SK-N-SH (cell line): ENCODE results near the gene LIMS1. TPM values are rescaled to one million over a fixed set of nuclear protein-coding genes. Genes with fewer than 3 reads are reported as not detected.

Experiments used
- CTCF ChIA-PET: fragments of 300-600, 350-600 bp; formaldehyde crosslinking; extraction: SDS; loops from one replicate; lab custom pipeline; 2021; lab: Yijun Ruan, JAX
- POLR2A ChIA-PET: fragments of 350-600 bp; sonication (Branson Sonifier 250); formaldehyde crosslinking; extraction: SDS; loops from one replicate; lab custom pipeline; 2020; ENCODE audit warnings: antibody characterized with exemption, inconsistent platforms; lab: Yijun Ruan, JAX
- DNase-seq: peaks from one replicate; pipeline ENCODE4 v3.0.0; 2012
- H2AFZ ChIP-seq: fragments of 200-600 bp; sonication (generic); 2 replicates; pipeline ENCODE4 v1.8.1; 2016; ENCODE audit warnings: antibody characterized with exemption, mild to moderate bottlenecking, low read depth
- H3F3A ChIP-seq: fragments of 200-600 bp; sonication (generic); replicated peaks from 2 replicates; pipeline ENCODE3; 2016; ENCODE audit warnings: antibody characterized with exemption, mild to moderate bottlenecking; ENCODE audit not compliant: insufficient read depth
- H3K27ac ChIP-seq, 2 experiments: fragments of 200-500 bp in 1 of 2; fragments of 200-600 bp in 1 of 2; sonication (Bioruptor generic) in 1 of 2; sonication (generic), shearing (Covaris generic) in 1 of 2; 2 replicates each; pipeline versions ENCODE4 v1.5.1 to v1.6.1; 2014 to 2016; ENCODE audit warnings: low read depth in 2 of 2, inconsistent platforms in 1 of 2, low read length in 1 of 2, mild to moderate bottlenecking in 1 of 2, mixed read lengths in 1 of 2
- H3K27me3 ChIP-seq: fragments of 200-600 bp; sonication (generic), shearing (Covaris generic); 2 replicates; pipeline ENCODE4 v1.6.1; 2016; ENCODE audit warnings: mixed run types; ENCODE audit not compliant: insufficient read depth
- H3K36me3 ChIP-seq, 2 experiments: fragments of 200-500 bp in 1 of 2; fragments of 200-600 bp in 1 of 2; sonication (Bioruptor generic) in 1 of 2; sonication (generic) in 1 of 2; replicated peaks in 1 of 2; 2 replicates each; pipeline versions ENCODE3 to v1.5.1; 2014 to 2016; ENCODE audit warnings: low read length in 1 of 2, mild to moderate bottlenecking in 1 of 2; ENCODE audit not compliant: insufficient read depth in 2 of 2, control insufficient read depth in 1 of 2
- H3K4me1 ChIP-seq, 2 experiments: fragments of 200-500 bp in 1 of 2; fragments of 200-600 bp in 1 of 2; sonication (Bioruptor generic) in 1 of 2; sonication (generic), shearing (Covaris generic) in 1 of 2; 2 replicates each; pipeline versions ENCODE4 v1.5.1 to v1.6.1; 2014 to 2016; ENCODE audit warnings: low read depth in 1 of 2, low read length in 1 of 2, mixed run types in 1 of 2; ENCODE audit not compliant: insufficient read depth in 2 of 2, control insufficient read depth in 1 of 2
- H3K4me2 ChIP-seq: fragments of 200-600 bp; sonication (generic), shearing (Covaris generic); 2 replicates; pipeline ENCODE4 v1.6.1; 2017; ENCODE audit warnings: mixed run types
- H3K4me3 ChIP-seq, 2 experiments: fragments of 200-500 bp in 1 of 2; fragments of 200-600 bp in 1 of 2; sonication (Bioruptor generic) in 1 of 2; sonication (generic), shearing (Covaris generic) in 1 of 2; 2 replicates each; pipeline versions ENCODE4 v1.5.1 to v1.8.1; 2014 to 2016; ENCODE audit warnings: low read depth in 2 of 2, inconsistent platforms in 1 of 2, low read length in 1 of 2, mild to moderate bottlenecking in 1 of 2, mixed read lengths in 1 of 2, moderate library complexity in 1 of 2
- H3K79me2 ChIP-seq: fragments of 200-600 bp; sonication (generic); 2 replicates; pipeline ENCODE4 v1.8.1; 2017; ENCODE audit warnings: mild to moderate bottlenecking; ENCODE audit not compliant: insufficient read depth
- H3K9ac ChIP-seq: fragments of 200-600 bp; sonication (generic); 2 replicates; pipeline ENCODE4 v1.6.1; 2017; ENCODE audit warnings: mixed run types
- H3K9me2 ChIP-seq: fragments of 200-600 bp; sonication (generic); 2 replicates; pipeline ENCODE4 v1.6.1; 2017; ENCODE audit warnings: mixed run types
- H3K9me3 ChIP-seq: fragments of 200-600 bp; sonication (generic); 2 replicates; pipeline ENCODE4 v1.6.1; 2017; ENCODE audit warnings: mixed run types, mild to moderate bottlenecking, moderate library complexity
- H4K20me1 ChIP-seq: fragments of 200-600 bp; sonication (generic); 2 replicates; pipeline ENCODE4 v1.6.1; 2017; ENCODE audit warnings: mild to moderate bottlenecking, mixed run types; ENCODE audit not compliant: insufficient read depth
- CHD2 ChIP-seq: fragments of 150-350 bp; IDR thresholded peaks from 2 replicates; pipeline ENCODE4 v1.6.1; 2018; ENCODE audit warnings: low read length; ENCODE audit not compliant: partially characterized antibody
- EP300 ChIP-seq, 2 experiments: IDR thresholded peaks; 2 replicates each; pipeline versions ENCODE4 v1.4.0 to v1.6.1; 2012; ENCODE audit warnings: borderline replicate concordance in 1 of 2, low read depth in 1 of 2, low read length in 1 of 2
- FOXM1 ChIP-seq: IDR thresholded peaks from 2 replicates; pipeline ENCODE4 v1.4.0; 2012; ENCODE audit warnings: low read depth, mild to moderate bottlenecking
- GABPA ChIP-seq: IDR thresholded peaks from 2 replicates; pipeline ENCODE4 v1.4.0; 2012; ENCODE audit warnings: low read depth, mild to moderate bottlenecking
- GATA2 ChIP-seq: sonication (generic); formaldehyde crosslinking; IDR thresholded peaks from 2 replicates; pipeline ENCODE4 v1.5.0; 2020; ENCODE audit warnings: mild to moderate bottlenecking, missing genetic modification reagents
- JUND ChIP-seq: IDR thresholded peaks from 2 replicates; pipeline ENCODE4 v1.4.0; 2012
- MEF2A ChIP-seq: IDR thresholded peaks from 2 replicates; pipeline ENCODE4 v1.4.0; 2012; ENCODE audit warnings: low read depth, borderline replicate concordance
- MXI1 ChIP-seq: IDR thresholded peaks from 2 replicates; pipeline ENCODE4 v1.6.1; 2012; ENCODE audit warnings: mild to moderate bottlenecking, low read depth, low read length, improper control_type of control experiment
- NFIC ChIP-seq: IDR thresholded peaks from 2 replicates; pipeline ENCODE4 v1.4.0; 2012; ENCODE audit warnings: borderline replicate concordance
- PBX3 ChIP-seq: IDR thresholded peaks from 2 replicates; pipeline ENCODE4; 2012
- POLR2AphosphoS5 ChIP-seq: IDR thresholded peaks from 2 replicates; pipeline ENCODE4 v1.6.1; 2012; ENCODE audit warnings: low read depth, low read length
- RAD21 ChIP-seq: IDR thresholded peaks from 2 replicates; pipeline ENCODE4 v1.6.1; 2012; ENCODE audit warnings: mild to moderate bottlenecking, low read length
- RFX5 ChIP-seq: IDR thresholded peaks from 2 replicates; pipeline ENCODE4 v1.6.1; 2012; ENCODE audit warnings: mild to moderate bottlenecking, improper control_type of control experiment, low read length
- SMC3 ChIP-seq: IDR thresholded peaks from 2 replicates; pipeline ENCODE4 v1.6.1; 2012; ENCODE audit warnings: low read depth, low read length, improper control_type of control experiment
- TAF1 ChIP-seq: IDR thresholded peaks from 2 replicates; pipeline ENCODE4 v1.6.1; 2012; ENCODE audit warnings: low read depth, mild to moderate bottlenecking, low read length, moderate library complexity, borderline replicate concordance
- TCF12 ChIP-seq: IDR thresholded peaks from 2 replicates; pipeline ENCODE4 v1.4.0; 2012
- TEAD4 ChIP-seq: IDR thresholded peaks from 2 replicates; pipeline ENCODE4 v1.4.0; 2012; ENCODE audit warnings: mild to moderate bottlenecking, borderline replicate concordance; ENCODE audit not compliant: insufficient read depth
- YY1 ChIP-seq: IDR thresholded peaks from 2 replicates; pipeline ENCODE4 v1.4.0; 2012; ENCODE audit warnings: low read depth, mild to moderate bottlenecking
- WGBS: methylation state at CpG from one replicate; pipeline ENCODE4 v1.1.6; 2017; ENCODE audit warnings: low lambda C conversion rate; 5-methylcytosine and 5-hydroxymethylcytosine counted together
- polyA plus RNA-seq, 3 experiments: library from polyadenylated mRNA; depleted of rRNA; stranded (reverse); fragments of >200 nt; gene quantifications; 2 replicates each; pipeline ENCODE4 v1.2.3, GENCODE V29; 2012
- TF ChIP-seq, protein P1 (sequence below): fragments of 200-600 bp; sonication (generic); IDR thresholded peaks from 2 replicates; pipeline ENCODE4 v1.6.1; 2017; ENCODE audit warnings: antibody characterized with exemption, mild to moderate bottlenecking, moderate library complexity
- TF ChIP-seq, protein P2 (sequence below): fragments of 150-350 bp; IDR thresholded peaks from 2 replicates; pipeline ENCODE4 v1.6.1; 2016; ENCODE audit warnings: mild to moderate bottlenecking, low read depth, low read length

LIMS1 gene
- polyA plus RNA-seq, 1 of the 3 experiments (the other 2 are of a cell fraction), result 123 TPM

GRCh38 chr2:108560895-108561530, 26.7 kb downstream of the LIMS1 start (continued):
- TF ChIP-seq TCF12 (no peak), TAF1 (no peak)

- H3K9me2 ChIP-seq, result no peaks in the 10 kb centered on the region
- H3K27me3 ChIP-seq, result no peaks in the 10 kb centered on the region
- no peak overlapping the region for H3K9ac ChIP-seq
- peaks cover 30% of the 10 kb centered on the region for H4K20me1 ChIP-seq
- peaks cover 4% of the 10 kb centered on the region for H3F3A ChIP-seq
- H3K4me2 ChIP-seq, result no peak overlapping the region
- H3K4me3 ChIP-seq, result no peak overlapping the region
- no peaks in the 10 kb centered on the region for H3K9me3 ChIP-seq
- POLR2A ChIA-PET, result no interaction called here
- peaks cover 93% of the 10 kb centered on the region for H3K79me2 ChIP-seq
- H3K36me3 ChIP-seq, result peaks cover 0 to 15% of the 10 kb centered on the region in 2 experiments
- WGBS, result 96% methylated on average over 2 of the region's 2 CpGs
- peaks cover 0 to 3% of the 10 kb centered on the region in 2 experiments; a peak in 1 of 4 replicates for H3K4me1 ChIP-seq
- H3K27ac ChIP-seq, result no peak overlapping the region
- TF ChIP-seq SMC3 (no peak), PBX3 (no peak), POLR2AphosphoS5 (no peak), NFIC (no peak), TCF12 (no peak), YY1 (no peak), MXI1 (no peak), GABPA (no peak), GATA2 (no peak), EP300 (IDR thresholded peaks at IDR 0.05; ENCODE audit: borderline replicate concordance in 1 of 2, low read depth in 1 of 2, low read length in 1 of 2) (no peak), TAF1 (no peak), MEF2A (no peak), RAD21 (no peak), CHD2 (no peak), TEAD4 (no peak), RFX5 (no peak), JUND (no peak), FOXM1 (no peak)
- TF ChIP-seq, protein P1, sequence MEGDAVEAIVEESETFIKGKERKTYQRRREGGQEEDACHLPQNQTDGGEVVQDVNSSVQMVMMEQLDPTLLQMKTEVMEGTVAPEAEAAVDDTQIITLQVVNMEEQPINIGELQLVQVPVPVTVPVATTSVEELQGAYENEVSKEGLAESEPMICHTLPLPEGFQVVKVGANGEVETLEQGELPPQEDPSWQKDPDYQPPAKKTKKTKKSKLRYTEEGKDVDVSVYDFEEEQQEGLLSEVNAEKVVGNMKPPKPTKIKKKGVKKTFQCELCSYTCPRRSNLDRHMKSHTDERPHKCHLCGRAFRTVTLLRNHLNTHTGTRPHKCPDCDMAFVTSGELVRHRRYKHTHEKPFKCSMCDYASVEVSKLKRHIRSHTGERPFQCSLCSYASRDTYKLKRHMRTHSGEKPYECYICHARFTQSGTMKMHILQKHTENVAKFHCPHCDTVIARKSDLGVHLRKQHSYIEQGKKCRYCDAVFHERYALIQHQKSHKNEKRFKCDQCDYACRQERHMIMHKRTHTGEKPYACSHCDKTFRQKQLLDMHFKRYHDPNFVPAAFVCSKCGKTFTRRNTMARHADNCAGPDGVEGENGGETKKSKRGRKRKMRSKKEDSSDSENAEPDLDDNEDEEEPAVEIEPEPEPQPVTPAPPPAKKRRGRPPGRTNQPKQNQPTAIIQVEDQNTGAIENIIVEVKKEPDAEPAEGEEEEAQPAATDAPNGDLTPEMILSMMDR, result no peak
- TF ChIP-seq, protein P2, sequence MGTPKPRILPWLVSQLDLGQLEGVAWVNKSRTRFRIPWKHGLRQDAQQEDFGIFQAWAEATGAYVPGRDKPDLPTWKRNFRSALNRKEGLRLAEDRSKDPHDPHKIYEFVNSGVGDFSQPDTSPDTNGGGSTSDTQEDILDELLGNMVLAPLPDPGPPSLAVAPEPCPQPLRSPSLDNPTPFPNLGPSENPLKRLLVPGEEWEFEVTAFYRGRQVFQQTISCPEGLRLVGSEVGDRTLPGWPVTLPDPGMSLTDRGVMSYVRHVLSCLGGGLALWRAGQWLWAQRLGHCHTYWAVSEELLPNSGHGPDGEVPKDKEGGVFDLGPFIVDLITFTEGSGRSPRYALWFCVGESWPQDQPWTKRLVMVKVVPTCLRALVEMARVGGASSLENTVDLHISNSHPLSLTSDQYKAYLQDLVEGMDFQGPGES, result no peak
- TF ChIP-seq, all 33 proteins: peak for 0
- CTCF ChIA-PET, result no interaction called here
- H2AFZ ChIP-seq, result no peak overlapping the region
- DNase-seq, result no peak
Measured at GRCh38 chr2:108562274-108562673, 28.0 kb downstream of the LIMS1 start.
